Body of pancreas (tissue), 4 donors: ENCODE data around the gene PWWP2B.

Source experiments
- CTCF ChIP-seq, 7 experiments: fragments of 450-650 bp in 4 of 7; fragments of 200-600 bp in 3 of 7; sonication (generic) in 3 of 7; IDR thresholded peaks; one replicate each; pipeline ENCODE4 v1.5.1; 2016 to 2019; ENCODE audit warnings: antibody characterized with exemption in 7 of 7
- POLR2A ChIP-seq, 3 donors: fragments of 450-650 bp; IDR thresholded peaks; one replicate each; pipeline ENCODE4 v1.6.1; 2016; ENCODE audit warnings: antibody characterized with exemption in 3 of 3, mild to moderate bottlenecking in 2 of 3

GRCh38 chr10:132439424-132440163 is 42.6 kb downstream of the PWWP2B start:
- TF ChIP-seq CTCF (IDR thresholded peaks at IDR 0.05) (no peak), POLR2A (IDR thresholded peaks at IDR 0.05) (no peak)
